CD4-positive, alpha-beta T cell (primary cell): ENCODE results near the gene PCDH12. TPM values are rescaled to one million over a fixed set of nuclear protein-coding genes. Genes with fewer than 3 reads are reported as not detected.

Experiments
- ATAC-seq: fragments of 200-7000 bp; cut with Tn5 transposase; one replicate; pipeline ENCODE4 v1.10.0; 2022; ENCODE audit warnings: mild to moderate bottlenecking; ENCODE audit not compliant: poor library complexity
- CTCF ChIA-PET: fragments of 350-600 bp; sonication (Branson Sonifier 250); formaldehyde crosslinking; loops from one replicate; lab custom pipeline; 2021; ENCODE audit warnings: antibody characterized with exemption, inconsistent platforms; lab: Charles Lee
- POLR2A ChIA-PET: fragments of 350-600 bp; sonication (Branson Sonifier 250); formaldehyde crosslinking; loops from one replicate; lab custom pipeline; 2021; ENCODE audit warnings: antibody characterized with exemption, inconsistent platforms; lab: Charles Lee
- DNase-seq, 14 experiments: peaks; one replicate each; pipeline ENCODE4 v3.0.0-alpha.2; 2013 to 2020; ENCODE audit warnings: mixed read lengths in 2 of 14
- H3K27ac ChIP-seq, 2 donors: one replicate each; pipeline versions ENCODE4 v1.5.1 to v1.7.0; 2013; ENCODE audit warnings: low read length in 2 of 2, low read depth in 1 of 2, mild to moderate bottlenecking in 1 of 2
- H3K27me3 ChIP-seq, 2 experiments: 1 replicate in 1 of 2; 2 replicates in 1 of 2; pipeline versions ENCODE4 v1.6.1 to v1.7.0; 2013; ENCODE audit warnings: low read length in 2 of 2, control low read depth in 1 of 2, mild to moderate bottlenecking in 1 of 2, moderate library complexity in 1 of 2; ENCODE audit not compliant: insufficient read depth in 2 of 2, control insufficient read depth in 1 of 2
- H3K36me3 ChIP-seq: one replicate; pipeline ENCODE4 v1.6.1; 2013; ENCODE audit warnings: low read length, control low read depth; ENCODE audit not compliant: insufficient read depth
- H3K4me1 ChIP-seq: one replicate; pipeline ENCODE4 v1.6.1; 2013; ENCODE audit warnings: low read length, control low read depth; ENCODE audit not compliant: insufficient read depth
- H3K4me3 ChIP-seq: one replicate; pipeline ENCODE4 v1.5.1; 2013; ENCODE audit warnings: mild to moderate bottlenecking, low read length, moderate library complexity
- H3K9me3 ChIP-seq, 2 experiments: 1 replicate in 1 of 2; 2 replicates in 1 of 2; pipeline versions ENCODE4 v1.6.1 to v1.7.0; 2013; ENCODE audit warnings: low read length in 2 of 2, mild to moderate bottlenecking in 2 of 2, control low read depth in 1 of 2, moderate library complexity in 1 of 2; ENCODE audit not compliant: control insufficient read depth in 1 of 2, insufficient read depth in 1 of 2
- H3K27ac Mint-ChIP-seq: one replicate; pipeline ENCODE4 v1.8.0; 2020; ENCODE audit warnings: mixed read lengths
- H3K27me3 Mint-ChIP-seq: one replicate; pipeline ENCODE4 v1.8.0; 2021; ENCODE audit warnings: mixed read lengths
- H3K36me3 Mint-ChIP-seq: one replicate; pipeline ENCODE4 v1.8.0; 2021; ENCODE audit warnings: low read depth, mixed read lengths
- H3K4me1 Mint-ChIP-seq: one replicate; pipeline ENCODE4 v1.8.0; 2021; ENCODE audit warnings: low read depth, mixed read lengths
- H3K4me3 Mint-ChIP-seq: one replicate; pipeline ENCODE4 v1.8.0; 2020; ENCODE audit warnings: mild to moderate bottlenecking, mixed read lengths
- H3K9me3 Mint-ChIP-seq: one replicate; pipeline ENCODE4 v1.8.0; 2020; ENCODE audit warnings: mixed read lengths
- intact Hi-C, 2 experiments: fragments of 100-400 bp; cut with DNase I in 1 of 2; cut with micrococcal nuclease in 1 of 2; formaldehyde crosslinking; loops; one replicate each; pipeline versions ENCODE4 v1.15.1 to v1.9.0; 2023 to 2025; cut with DNase I, micrococcal nuclease
- total RNA-seq, 174 experiments: library from RNA in 2 of 174; stranded (reverse) in 2 of 174; gene quantifications; one replicate each; pipeline ENCODE4 v1.2.3 and lab custom pipeline; 2021 to 2026
- TF ChIP-seq, protein P1 (sequence below): fragments of 200-600 bp; IDR thresholded peaks from one replicate; pipeline ENCODE4 v1.8.0; 2022; ENCODE audit warnings: antibody characterized with exemption, mild to moderate bottlenecking

PCDH12 gene
- total RNA-seq, 2 experiments from 2014 or later = not detected

DNA sequence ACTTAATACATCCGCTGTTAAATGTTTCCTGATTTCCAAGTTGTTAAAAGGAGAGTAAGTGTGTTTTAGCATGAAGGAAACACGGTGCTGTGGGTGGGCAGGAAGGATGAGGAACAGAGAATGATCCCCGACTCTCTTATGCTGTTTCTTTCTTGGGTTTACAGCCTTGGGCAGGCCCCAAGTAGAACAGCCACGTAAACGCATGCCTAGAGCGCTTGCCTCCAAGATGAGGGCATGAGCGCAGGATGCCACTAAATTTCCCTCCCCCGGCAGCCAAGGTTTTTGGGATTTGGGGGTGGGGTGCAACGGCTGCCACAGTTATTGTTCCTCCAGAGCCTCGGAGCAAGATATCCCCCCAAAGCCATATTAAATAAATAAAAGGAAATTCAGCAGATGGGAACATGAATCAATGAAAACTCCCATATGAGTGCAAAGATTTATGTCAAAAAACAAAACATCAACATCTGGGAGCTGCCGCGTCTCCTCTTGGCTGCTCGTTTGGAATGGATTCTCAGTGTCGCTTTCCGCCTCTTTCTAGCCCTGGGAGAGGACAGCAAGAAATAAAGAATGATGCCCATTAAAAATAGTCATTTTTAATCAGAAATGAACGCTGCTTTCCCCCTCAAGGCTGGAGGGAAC lies 44.3 kb downstream of the PCDH12 start:
- Histone ChIP-seq H3K36me3 (no peaks in the 10 kb centered on the region), H3K27ac (no peak overlapping the region), H3K4me3 (peak overlapping the region; percentile 25), H3K4me1 (peaks cover 11% of the 10 kb centered on the region), H3K9me3 (no peaks in the 10 kb centered on the region), H3K27me3 (peaks cover 25 to 32% of the 10 kb centered on the region in 2 experiments)
- TF ChIP-seq, protein P1, sequence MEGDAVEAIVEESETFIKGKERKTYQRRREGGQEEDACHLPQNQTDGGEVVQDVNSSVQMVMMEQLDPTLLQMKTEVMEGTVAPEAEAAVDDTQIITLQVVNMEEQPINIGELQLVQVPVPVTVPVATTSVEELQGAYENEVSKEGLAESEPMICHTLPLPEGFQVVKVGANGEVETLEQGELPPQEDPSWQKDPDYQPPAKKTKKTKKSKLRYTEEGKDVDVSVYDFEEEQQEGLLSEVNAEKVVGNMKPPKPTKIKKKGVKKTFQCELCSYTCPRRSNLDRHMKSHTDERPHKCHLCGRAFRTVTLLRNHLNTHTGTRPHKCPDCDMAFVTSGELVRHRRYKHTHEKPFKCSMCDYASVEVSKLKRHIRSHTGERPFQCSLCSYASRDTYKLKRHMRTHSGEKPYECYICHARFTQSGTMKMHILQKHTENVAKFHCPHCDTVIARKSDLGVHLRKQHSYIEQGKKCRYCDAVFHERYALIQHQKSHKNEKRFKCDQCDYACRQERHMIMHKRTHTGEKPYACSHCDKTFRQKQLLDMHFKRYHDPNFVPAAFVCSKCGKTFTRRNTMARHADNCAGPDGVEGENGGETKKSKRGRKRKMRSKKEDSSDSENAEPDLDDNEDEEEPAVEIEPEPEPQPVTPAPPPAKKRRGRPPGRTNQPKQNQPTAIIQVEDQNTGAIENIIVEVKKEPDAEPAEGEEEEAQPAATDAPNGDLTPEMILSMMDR = no peak
- no peaks in the 10 kb centered on the region for H3K9me3 Mint-ChIP-seq
- CTCF ChIA-PET = interaction anchor here (0.6 to 2.5 kb wide), 5 partner anchors 26 to 243 kb away, joined by 3 to 6 read pairs (median 3); no protein-coding TSS in a partner anchor
- DNase-seq (no peak), ATAC-seq (no peak)
- no peaks in the 10 kb centered on the region for H3K36me3 Mint-ChIP-seq
- peak overlapping the region; percentile 39 for H3K4me3 Mint-ChIP-seq
- H3K27me3 Mint-ChIP-seq = peaks cover 34% of the 10 kb centered on the region
- H3K4me1 Mint-ChIP-seq = peaks cover 16% of the 10 kb centered on the region
- intact Hi-C loops = no loop called here
- POLR2A ChIA-PET = interaction anchor here (0.8 to 2.1 kb wide), 3 partner anchors 8 to 55 kb away, joined by 3 to 20 read pairs (median 3); partner anchors contain the start of genes DELE1 and RNF14
- H3K27ac Mint-ChIP-seq = no peak overlapping the region

DNA sequence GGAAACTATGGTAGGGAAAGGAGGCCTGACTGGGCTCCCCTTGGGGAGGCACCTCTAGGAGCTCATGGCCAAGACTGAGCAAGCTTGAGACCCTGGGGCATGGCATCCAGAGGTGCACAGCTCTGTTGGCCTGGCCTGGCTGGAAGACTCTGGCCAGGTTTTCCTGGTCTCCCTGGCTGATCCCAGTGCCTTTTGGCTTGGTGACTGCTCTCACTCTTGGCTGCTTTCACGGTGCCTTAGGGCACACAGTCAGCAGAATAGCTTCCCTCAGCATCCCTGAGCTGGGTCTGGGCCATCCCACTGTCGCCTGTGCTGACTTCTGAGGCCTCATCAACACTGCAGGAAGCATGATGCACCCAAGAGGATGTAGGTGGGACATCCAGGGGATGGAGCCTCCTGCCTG lies 47.7 kb downstream of the PCDH12 start:
- H3K9me3 ChIP-seq = no peaks in the 10 kb centered on the region
- ChIA-PET POLR2A (no interaction called here), CTCF (no interaction called here)
- no peak overlapping the region for H3K27ac Mint-ChIP-seq
- ATAC-seq = no peak
- H3K36me3 Mint-ChIP-seq = no peaks in the 10 kb centered on the region
- no peak for DNase-seq
- H3K9me3 Mint-ChIP-seq = no peaks in the 10 kb centered on the region
- H3K4me1 Mint-ChIP-seq = peaks cover 16% of the 10 kb centered on the region
- intact Hi-C loops = no loop called here
- TF ChIP-seq, protein P1 = no peak
- H3K36me3 ChIP-seq = no peaks in the 10 kb centered on the region
- H3K27me3 Mint-ChIP-seq = peaks cover 27% of the 10 kb centered on the region
- no peak overlapping the region for H3K4me3 Mint-ChIP-seq
- no peak overlapping the region for H3K4me3 ChIP-seq
- H3K27me3 ChIP-seq = peaks cover 25 to 30% of the 10 kb centered on the region in 2 experiments
- peaks cover 11% of the 10 kb centered on the region for H3K4me1 ChIP-seq
- H3K27ac ChIP-seq = no peak overlapping the region

DNA sequence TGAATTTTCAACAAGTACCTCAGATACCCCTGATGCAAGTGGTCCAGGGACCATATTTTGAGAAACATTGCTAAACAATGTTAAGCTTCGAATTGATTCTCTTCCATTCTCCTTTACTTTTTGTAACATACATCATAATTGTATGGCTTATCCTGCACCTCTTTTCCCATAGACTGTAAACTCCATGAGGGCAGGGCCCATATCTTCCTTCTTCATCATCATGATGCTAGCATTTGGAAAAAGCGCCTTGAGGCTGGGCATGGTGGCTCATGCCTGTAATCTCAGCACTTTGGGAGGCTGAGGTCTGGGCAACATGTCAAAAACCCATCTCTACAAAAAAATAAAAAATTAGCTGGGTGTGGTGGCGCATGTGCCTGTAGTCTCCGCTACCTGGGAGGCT lies 48.8 kb downstream of the PCDH12 start:
- intact Hi-C loops = no loop called here
- Mint-ChIP-seq H3K27ac (no peak overlapping the region), H3K4me3 (no peak overlapping the region), H3K9me3 (no peaks in the 10 kb centered on the region), H3K4me1 (peaks cover 10% of the 10 kb centered on the region), H3K36me3 (no peaks in the 10 kb centered on the region), H3K27me3 (peaks cover 27% of the 10 kb centered on the region)
- Histone ChIP-seq H3K36me3 (no peaks in the 10 kb centered on the region), H3K27ac (no peak overlapping the region), H3K4me1 (peaks cover 8% of the 10 kb centered on the region), H3K4me3 (no peak overlapping the region), H3K9me3 (no peaks in the 10 kb centered on the region), H3K27me3 (peaks cover 17 to 21% of the 10 kb centered on the region in 2 experiments)
- ChIA-PET POLR2A (interaction anchor here (0.6 kb wide), 1 partner anchor 49 kb away, joined by 3 read pairs; no protein-coding TSS in a partner anchor), CTCF (no interaction called here)
- TF ChIP-seq, protein P1 = no peak
- no peak for DNase-seq
- ATAC-seq = no peak
